Measurements from ENCODE around the gene EEFSEC. TPM values are rescaled to one million over a fixed set of nuclear protein-coding genes. Genes with fewer than 3 reads are reported as not detected.

EEFSEC gene
- total RNA-seq, 2 experiments from 2014 or later: 19.4 to 19.7 TPM

DNA sequence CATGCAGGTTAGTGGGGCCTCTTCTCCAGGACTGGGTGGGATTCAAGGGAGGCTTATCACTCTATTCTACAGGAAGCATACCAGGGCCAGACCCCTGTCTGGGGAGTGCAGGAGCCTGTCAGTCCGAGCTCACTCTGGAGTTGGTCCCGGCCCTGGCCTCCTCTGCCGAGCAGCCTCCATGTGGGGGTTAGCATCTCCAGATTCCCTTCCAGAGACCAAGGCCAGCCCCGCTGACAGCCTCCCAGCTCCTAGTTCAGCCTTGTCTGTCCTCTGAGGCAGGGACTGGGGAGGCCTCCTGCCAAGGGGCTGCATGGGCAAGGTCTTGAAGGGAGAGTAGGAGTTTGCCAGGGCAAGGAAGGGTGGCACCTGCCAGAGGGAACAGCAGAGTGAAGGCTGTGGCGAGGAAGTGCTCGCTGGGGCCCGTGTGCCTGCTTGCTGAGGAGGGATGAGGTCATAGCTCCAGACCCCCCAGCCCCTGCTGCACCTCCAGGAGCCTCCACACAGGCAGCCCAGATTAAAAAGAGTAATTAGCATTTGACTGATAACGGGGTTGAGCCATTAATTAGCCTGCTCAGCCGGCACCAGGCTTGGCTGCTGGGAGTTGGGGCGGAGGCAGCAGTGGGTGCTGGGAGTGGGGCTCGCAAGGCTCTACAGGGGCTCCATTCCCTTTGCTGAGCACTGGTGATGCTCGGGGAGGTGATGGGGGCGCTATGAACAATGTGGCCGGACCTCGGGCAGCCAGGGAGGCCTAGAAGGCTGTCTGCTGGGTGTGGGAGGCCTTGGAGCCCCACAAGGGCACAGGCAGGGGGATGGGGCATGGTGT lies 259.1 kb downstream of the EEFSEC start:
- H3K4me1 Mint-ChIP-seq: no peaks in the 10 kb centered on the region
- ATAC-seq (no peak), DNase-seq (no peak)
- no peak overlapping the region for H3K27ac Mint-ChIP-seq
- CTCF ChIA-PET: no interaction called here
- no peak overlapping the region for H3K4me3 Mint-ChIP-seq
- H3K27me3 Mint-ChIP-seq: no peaks in the 10 kb centered on the region
- H3K36me3 Mint-ChIP-seq: no peaks in the 10 kb centered on the region
- H3K9me3 Mint-ChIP-seq (ENCODE audit: low read depth): no peaks in the 10 kb centered on the region

DNA sequence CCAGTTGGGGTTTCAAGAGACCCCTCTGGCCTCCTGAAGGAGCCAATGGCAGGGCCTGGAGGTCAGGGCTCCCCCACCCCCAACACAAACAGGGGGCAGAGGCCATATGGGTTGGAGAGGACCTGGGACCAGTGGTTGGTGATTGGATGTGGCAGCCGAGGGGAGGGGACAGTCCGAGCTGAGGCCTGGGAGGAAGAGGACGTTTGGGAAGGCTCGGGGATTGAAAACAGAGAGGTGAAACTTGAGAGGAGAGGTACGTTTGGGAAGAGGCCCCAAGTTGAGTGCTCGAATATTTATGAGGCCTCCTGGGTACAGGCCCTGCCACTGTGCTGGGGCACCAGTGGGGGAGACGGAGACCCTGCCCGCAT lies 259.7 kb downstream of the EEFSEC start:
- Mint-ChIP-seq H3K27me3 (no peaks in the 10 kb centered on the region), H3K36me3 (no peaks in the 10 kb centered on the region), H3K4me1 (no peaks in the 10 kb centered on the region), H3K4me3 (no peak overlapping the region), H3K27ac (no peak overlapping the region), H3K9me3 (ENCODE audit: low read depth) (no peaks in the 10 kb centered on the region)
- CTCF ChIA-PET: no interaction called here
- DNase-seq (no peak), ATAC-seq (no peak)

DNA sequence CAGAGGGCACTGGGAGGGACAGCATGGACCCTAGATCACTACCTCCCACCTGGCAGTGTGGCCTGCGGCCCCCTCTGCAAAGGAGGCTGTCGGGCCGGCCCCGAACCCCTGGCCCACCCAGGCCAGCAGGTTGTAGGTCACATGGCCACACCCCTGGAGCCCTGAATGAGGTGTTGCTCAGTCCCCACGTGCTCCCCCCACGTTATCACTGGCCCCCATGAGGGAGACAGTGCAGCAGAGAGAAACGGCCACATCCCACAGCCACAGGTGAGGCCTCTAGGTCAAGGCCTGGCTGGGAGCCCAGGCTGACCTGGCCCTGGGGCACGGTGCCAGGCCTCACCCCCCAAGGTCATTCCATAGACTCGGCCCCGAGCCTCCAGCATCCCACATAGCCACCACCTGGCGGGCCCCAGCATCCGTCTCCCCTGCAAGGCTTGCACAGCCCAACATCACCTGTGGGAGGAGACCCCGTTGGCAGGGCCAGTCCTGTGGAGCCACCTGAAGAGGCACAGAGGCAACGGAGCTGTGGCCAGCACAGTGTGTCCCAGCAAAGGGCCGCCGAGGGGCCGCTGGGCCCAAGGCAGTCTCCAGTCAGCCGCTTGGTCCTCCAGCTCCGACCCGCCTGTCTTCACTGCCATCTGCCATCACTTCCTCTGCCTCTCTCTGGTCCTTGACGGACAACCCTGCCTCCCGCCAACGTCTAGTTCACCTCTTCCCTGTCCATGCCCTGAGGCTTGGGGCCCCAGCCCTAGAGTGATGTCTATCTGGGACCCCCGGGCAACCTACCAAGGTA lies 260.3 kb downstream of the EEFSEC start:
- DNase-seq (no peak), ATAC-seq (no peak)
- Mint-ChIP-seq H3K27me3 (no peaks in the 10 kb centered on the region), H3K36me3 (no peaks in the 10 kb centered on the region), H3K27ac (no peak overlapping the region), H3K4me1 (no peaks in the 10 kb centered on the region), H3K4me3 (no peak overlapping the region), H3K9me3 (ENCODE audit: low read depth) (no peaks in the 10 kb centered on the region)
- CTCF ChIA-PET: no interaction called here

DNA sequence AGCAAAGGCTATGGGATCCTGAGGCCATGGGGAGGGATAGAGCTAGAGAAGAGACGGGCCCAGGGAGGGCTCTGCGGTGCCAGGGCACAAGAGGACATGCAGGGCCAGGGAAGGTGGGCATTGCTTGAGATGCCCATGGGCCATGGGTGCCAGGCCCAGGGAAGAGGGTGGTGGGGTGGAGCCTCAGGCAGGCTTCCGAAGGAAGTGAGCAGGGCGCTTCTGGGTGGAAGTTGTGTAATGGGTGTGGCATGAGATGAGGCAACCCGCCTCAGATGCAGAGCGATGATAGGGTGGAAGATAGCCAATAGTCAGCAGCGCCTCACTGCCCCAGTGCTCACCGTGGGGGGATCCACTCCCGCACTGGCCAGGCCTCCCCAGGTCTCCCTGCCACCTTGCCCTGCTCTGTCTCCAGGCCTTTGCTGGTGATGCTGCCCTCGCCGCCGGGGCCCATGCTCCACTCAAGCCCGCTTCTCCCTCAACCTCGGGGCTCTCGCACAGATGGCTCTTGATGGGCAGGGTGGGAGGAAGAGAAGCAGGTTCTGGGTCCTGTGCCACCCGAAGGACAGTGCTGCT lies 262.0 kb downstream of the EEFSEC start:
- Mint-ChIP-seq H3K27ac (no peak overlapping the region), H3K4me1 (no peaks in the 10 kb centered on the region), H3K27me3 (no peaks in the 10 kb centered on the region), H3K9me3 (ENCODE audit: low read depth) (no peaks in the 10 kb centered on the region), H3K36me3 (no peaks in the 10 kb centered on the region), H3K4me3 (no peak overlapping the region)
- DNase-seq: no peak
- CTCF ChIA-PET: no interaction called here
- no peak for ATAC-seq

DNA sequence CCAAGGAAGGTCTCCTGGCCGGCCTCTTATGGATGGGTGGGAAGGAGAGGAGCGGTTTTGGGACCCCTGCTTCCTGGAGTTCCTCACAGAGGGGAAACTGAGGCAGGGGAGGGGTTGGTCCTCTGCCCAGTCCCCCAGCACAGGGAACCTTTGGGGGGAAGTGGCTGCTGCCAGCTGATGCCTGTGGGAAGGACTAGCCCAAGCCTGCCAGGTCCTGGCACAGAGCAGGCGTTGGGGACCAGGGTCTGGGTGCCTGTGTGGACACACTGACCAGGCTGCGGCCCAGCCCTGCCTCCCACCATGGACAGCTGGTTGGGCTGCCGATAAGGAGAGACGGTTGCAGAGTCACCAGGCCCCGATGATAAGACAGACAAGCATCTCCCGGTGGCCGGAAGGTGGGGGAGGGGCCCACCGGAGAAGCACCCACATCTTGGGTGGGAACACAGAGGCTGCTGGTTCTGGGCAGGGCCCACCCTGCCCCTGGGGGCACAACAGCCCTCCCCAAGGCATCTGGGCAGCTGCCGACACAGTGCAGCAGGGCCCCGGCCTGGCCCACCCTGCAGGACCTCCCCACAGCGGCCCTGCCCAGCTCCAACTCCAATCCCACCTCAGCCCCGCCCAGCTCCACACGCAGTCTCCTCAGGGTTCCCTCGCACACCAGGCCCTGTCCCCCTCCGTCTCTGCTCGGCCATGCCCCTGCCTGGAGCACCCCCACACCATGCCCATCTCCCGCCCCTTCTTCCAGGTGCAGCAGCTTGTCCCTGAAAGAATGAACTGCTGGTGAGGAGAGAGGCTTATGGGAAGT lies 262.7 kb downstream of the EEFSEC start:
- H3K4me3 Mint-ChIP-seq: no peak overlapping the region

DNA sequence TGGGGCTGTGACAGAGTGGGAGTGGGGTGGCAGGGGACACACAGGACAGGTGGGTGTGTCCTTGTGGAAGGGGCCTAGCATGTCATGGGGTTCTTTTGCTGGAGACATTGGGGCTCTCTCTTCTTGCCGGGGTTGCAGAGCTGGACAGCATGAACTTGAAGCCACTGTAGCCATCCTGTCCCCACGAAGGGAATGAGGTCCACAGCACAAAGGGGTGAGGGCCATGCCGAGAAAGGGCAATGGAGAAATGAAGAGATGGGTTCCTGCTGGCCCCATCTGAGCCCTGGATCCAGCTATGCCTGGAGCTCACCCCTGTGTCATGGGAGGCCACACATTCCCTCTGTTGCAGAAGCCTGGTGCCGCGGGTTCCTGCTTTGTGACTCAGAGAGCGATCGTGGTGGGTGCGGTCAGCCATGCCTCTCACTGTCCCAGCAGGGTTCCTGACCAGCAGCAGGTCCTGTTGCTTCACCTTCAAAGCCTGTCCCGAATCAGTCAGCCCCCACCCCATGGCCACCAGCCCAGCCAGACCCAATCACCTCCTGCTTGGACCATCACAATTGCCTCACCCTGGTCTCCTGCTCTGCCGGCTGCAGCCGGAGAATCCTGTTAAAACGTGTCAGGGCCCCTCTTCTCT lies 263.4 kb downstream of the EEFSEC start:
- ATAC-seq (no peak), DNase-seq (no peak)
- Mint-ChIP-seq H3K36me3 (no peaks in the 10 kb centered on the region), H3K27me3 (no peaks in the 10 kb centered on the region), H3K27ac (no peak overlapping the region), H3K4me3 (no peak overlapping the region), H3K9me3 (ENCODE audit: low read depth) (no peaks in the 10 kb centered on the region), H3K4me1 (no peaks in the 10 kb centered on the region)
- CTCF ChIA-PET: no interaction called here

More for the DNA sequence above, 262.7 kb downstream of the EEFSEC start:
- CTCF ChIA-PET: no interaction called here
- Mint-ChIP-seq H3K4me1 (no peaks in the 10 kb centered on the region), H3K9me3 (ENCODE audit: low read depth) (no peaks in the 10 kb centered on the region), H3K27me3 (no peaks in the 10 kb centered on the region), H3K27ac (no peak overlapping the region), H3K36me3 (no peaks in the 10 kb centered on the region)
- DNase-seq: no peak
- ATAC-seq: no peak

DNA sequence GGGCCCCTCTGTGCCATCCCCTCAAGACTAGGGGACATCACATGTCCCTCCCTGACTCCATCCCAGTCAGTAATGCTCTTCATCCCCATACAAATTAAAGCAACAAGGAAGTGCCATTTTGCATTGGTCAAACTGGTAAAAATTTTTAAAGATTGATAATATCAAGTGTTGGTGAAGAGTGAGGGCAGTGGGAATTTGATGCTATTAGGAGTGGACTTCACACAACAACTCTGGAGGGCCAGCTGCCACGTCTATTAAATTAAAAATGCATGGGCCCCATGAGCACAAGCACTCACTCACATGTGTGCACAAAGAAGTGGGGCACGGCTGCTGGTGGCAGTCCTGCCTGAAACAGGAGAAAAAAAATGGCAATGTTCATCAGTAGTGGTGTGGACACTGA lies 265.6 kb downstream of the EEFSEC start:
- Mint-ChIP-seq H3K4me3 (no peak overlapping the region), H3K9me3 (ENCODE audit: low read depth) (no peaks in the 10 kb centered on the region), H3K27ac (no peak overlapping the region), H3K36me3 (no peaks in the 10 kb centered on the region), H3K4me1 (no peaks in the 10 kb centered on the region), H3K27me3 (no peaks in the 10 kb centered on the region)
- no peak for ATAC-seq
- CTCF ChIA-PET: no interaction called here
- no peak for DNase-seq

DNA sequence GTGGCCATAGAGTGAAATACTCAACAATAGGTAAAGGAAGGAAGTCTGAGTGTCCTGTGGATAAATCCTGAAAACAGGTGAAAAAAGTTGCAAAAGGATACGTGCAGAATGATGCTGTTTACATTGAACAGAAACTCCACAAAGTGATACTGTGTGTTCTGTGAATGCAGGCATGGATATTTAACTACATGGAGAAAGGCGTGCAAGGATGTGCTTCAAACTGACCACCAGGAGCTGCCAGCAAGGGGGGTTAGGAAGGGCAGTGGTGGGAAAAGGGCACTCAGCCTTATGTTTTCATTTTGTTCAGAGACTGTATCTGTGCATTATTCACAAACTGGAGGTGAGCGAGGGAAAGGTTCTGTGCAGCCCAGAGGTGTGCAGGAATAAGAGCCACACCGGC lies 266.0 kb downstream of the EEFSEC start:
- Mint-ChIP-seq H3K9me3 (ENCODE audit: low read depth) (no peaks in the 10 kb centered on the region), H3K27ac (no peak overlapping the region), H3K36me3 (no peaks in the 10 kb centered on the region), H3K4me3 (no peak overlapping the region), H3K27me3 (no peaks in the 10 kb centered on the region), H3K4me1 (no peaks in the 10 kb centered on the region)
- DNase-seq: no peak
- ATAC-seq: no peak
- CTCF ChIA-PET: no interaction called here

DNA sequence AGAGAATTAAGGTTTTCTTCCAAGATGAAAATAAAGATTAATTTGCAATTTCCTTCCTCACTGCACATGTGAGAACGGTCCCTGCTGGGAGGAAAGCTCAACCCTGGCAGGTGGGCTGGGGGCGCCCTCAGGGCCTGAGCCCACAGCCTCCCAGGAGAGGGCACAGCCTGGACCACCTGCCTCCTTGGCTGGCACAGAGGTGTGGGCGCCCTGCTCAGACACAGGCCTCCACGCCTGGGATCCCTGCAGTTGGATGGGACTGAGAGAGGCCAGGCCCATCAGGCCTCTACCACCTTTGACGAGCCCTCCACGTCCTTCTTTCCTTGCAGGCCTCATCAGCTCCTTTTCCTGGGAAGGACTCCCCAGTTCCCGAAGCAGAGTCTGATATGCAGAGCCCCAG lies 267.0 kb downstream of the EEFSEC start:
- H3K27ac Mint-ChIP-seq: no peak overlapping the region
- ATAC-seq: no peak
- H3K27me3 Mint-ChIP-seq: no peaks in the 10 kb centered on the region
- CTCF ChIA-PET: no interaction called here
- H3K4me3 Mint-ChIP-seq: no peak overlapping the region
- no peaks in the 10 kb centered on the region for H3K9me3 Mint-ChIP-seq (ENCODE audit: low read depth)
- no peaks in the 10 kb centered on the region for H3K4me1 Mint-ChIP-seq
- H3K36me3 Mint-ChIP-seq: no peaks in the 10 kb centered on the region
- DNase-seq: no peak

DNA sequence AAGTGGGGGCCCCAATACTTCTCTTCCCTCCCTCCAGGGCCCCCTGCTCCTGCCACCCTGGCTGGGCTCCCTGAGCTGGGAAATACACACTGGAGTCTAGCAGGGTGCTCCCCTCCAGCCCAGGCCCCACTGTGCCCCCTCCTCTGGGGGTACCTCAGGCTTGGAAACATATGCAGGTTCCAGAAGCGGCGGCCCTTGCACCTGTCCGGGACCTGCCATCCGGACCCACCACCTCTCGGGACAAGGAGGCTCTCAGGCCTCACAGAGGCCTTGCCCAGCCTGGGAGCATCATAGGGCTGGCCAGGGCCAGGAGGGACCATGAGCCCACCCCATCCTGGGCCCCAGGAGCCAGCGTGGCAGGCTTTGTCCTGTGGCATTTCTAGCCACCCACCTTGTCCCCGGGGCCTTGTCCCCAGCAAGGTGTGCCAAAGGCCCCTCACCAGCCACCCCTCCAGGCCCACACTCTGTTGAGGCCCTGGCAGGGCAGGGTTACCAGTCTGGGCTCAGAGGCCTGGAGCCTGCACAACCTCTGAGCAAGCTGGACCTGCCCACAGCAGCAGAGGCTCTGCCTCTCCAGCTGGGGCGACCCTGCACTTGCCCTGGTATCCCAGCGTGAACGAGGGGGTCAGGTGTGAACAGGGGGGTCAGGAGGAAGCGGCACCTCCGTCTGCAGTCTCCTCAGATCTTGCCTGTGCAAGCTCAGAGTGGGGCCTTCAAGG lies 267.6 kb downstream of the EEFSEC start:
- no peaks in the 10 kb centered on the region for H3K9me3 Mint-ChIP-seq (ENCODE audit: low read depth)
- H3K36me3 Mint-ChIP-seq: no peaks in the 10 kb centered on the region
- H3K4me1 Mint-ChIP-seq: no peaks in the 10 kb centered on the region
- no peak for DNase-seq
- no peak overlapping the region for H3K4me3 Mint-ChIP-seq
- H3K27ac Mint-ChIP-seq: no peak overlapping the region
- CTCF ChIA-PET: no interaction called here
- no peak for ATAC-seq
- H3K27me3 Mint-ChIP-seq: no peaks in the 10 kb centered on the region

DNA sequence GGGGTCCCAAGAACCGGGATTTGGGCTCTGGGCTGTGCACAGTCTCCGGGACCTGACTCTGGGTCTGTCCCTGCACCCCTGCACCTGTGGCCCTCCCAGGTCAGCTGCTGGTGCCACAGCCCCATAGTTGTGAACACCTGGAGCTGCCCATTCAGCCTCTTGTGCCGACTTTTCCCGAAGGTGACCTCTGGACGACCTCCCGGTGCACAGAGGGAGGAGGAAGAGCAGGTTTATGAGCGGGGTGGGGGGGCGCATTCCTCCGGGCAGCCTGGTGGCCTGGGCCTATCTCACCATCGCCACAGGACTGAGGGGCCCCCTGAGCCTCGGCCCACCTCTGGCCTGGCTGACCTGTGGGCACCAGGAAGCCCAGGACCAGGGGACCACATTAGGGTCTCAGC lies 268.2 kb downstream of the EEFSEC start:
- CTCF ChIA-PET: no interaction called here
- H3K27me3 Mint-ChIP-seq: no peaks in the 10 kb centered on the region
- H3K27ac Mint-ChIP-seq: no peak overlapping the region
- DNase-seq (no peak), ATAC-seq (no peak)
- no peaks in the 10 kb centered on the region for H3K36me3 Mint-ChIP-seq
- H3K4me3 Mint-ChIP-seq: no peak overlapping the region
- H3K9me3 Mint-ChIP-seq (ENCODE audit: low read depth): no peaks in the 10 kb centered on the region
- H3K4me1 Mint-ChIP-seq: no peaks in the 10 kb centered on the region

DNA sequence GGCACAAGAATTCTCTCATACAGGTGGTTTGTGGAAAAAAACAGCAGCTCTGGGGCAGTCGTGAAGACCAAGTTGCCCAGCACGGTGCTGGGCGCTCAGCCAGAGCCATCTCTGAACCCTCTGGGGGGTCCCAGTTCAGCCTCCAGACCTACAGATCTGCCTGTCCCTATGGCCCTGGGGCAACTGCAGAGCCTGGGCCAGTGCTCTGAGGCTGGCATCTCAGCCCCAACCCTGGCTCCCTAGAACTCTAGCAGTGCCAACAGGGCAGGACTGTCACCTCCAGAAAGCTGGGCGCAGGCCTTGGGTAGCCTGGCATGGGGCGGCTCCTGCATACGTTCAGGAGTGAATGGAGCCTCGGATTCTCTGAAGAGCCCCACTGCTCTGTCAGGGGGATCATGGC lies 268.7 kb downstream of the EEFSEC start:
- Mint-ChIP-seq H3K27ac (no peak overlapping the region), H3K4me3 (no peak overlapping the region), H3K36me3 (no peaks in the 10 kb centered on the region), H3K4me1 (peaks cover under 1% of the 10 kb centered on the region), H3K9me3 (ENCODE audit: low read depth) (no peaks in the 10 kb centered on the region), H3K27me3 (peaks cover under 1% of the 10 kb centered on the region)
- DNase-seq (no peak), ATAC-seq (no peak)
- CTCF ChIA-PET: no interaction called here

Data from activated CD8-positive, alpha-beta memory T cell treated with anti-CD3 and anti-CD28 coated beads, Interleukin-2, amount 10 ng/mL, durations not matched to agents 7 days and 5 days (primary cell).